Vagina (tissue), 2 donors: Measurements from ENCODE around the gene SLC6A4. TPM values are rescaled to one million over a fixed set of nuclear protein-coding genes. Genes with fewer than 3 reads are reported as not detected.

Experiments
- DNase-seq, 2 donors: peaks; one replicate each; pipeline ENCODE4 v3.0.0-alpha.2; 2017; ENCODE audit errors: extremely low spot score in 2 of 2
- H3K27ac ChIP-seq: fragments of 200-600 bp; sonication (generic); one replicate; pipeline ENCODE4 v1.5.1; 2019
- H3K27me3 ChIP-seq: fragments of 200-600 bp; sonication (generic); one replicate; pipeline ENCODE4 v1.5.1; 2019
- H3K36me3 ChIP-seq, 2 donors: fragments of 200-600 bp; sonication (generic); one replicate each; pipeline ENCODE4 v1.5.1; 2017 to 2019
- H3K4me1 ChIP-seq: fragments of 200-600 bp; sonication (generic); one replicate; pipeline ENCODE4 v1.5.1; 2019
- H3K4me3 ChIP-seq, 2 donors: fragments of 200-600 bp; sonication (generic); 1 replicate in 1 of 2; 2 replicates in 1 of 2; pipeline ENCODE4 v1.5.1; 2016 to 2019
- H3K9me3 ChIP-seq: fragments of 200-600 bp; sonication (generic); one replicate; pipeline ENCODE4 v1.5.1; 2019
- CTCF ChIP-seq, 3 experiments: fragments of 450-650 bp in 2 of 3; fragments of 200-600 bp in 1 of 3; sonication (generic) in 1 of 3; IDR thresholded peaks; one replicate each; pipeline ENCODE4 v1.5.1; 2017 to 2019; ENCODE audit warnings: antibody characterized with exemption in 3 of 3, mild to moderate bottlenecking in 2 of 3, moderate library complexity in 2 of 3
- POLR2A ChIP-seq, 2 donors: fragments of 450-650 bp; IDR thresholded peaks; one replicate each; pipeline ENCODE4 v1.6.1; 2017; ENCODE audit warnings: antibody characterized with exemption in 2 of 2, mild to moderate bottlenecking in 2 of 2, moderate library complexity in 2 of 2
- POLR2AphosphoS5 ChIP-seq, 2 donors: sonication (generic); formaldehyde crosslinking; IDR thresholded peaks; one replicate each; pipeline ENCODE4 v1.9.0; 2017; ENCODE audit warnings: antibody characterized with exemption in 2 of 2, mild to moderate bottlenecking in 2 of 2, low read depth in 1 of 2; ENCODE audit not compliant: insufficient read depth in 1 of 2
- intact Hi-C: fragments of 100-400 bp; cut with DNase I; formaldehyde crosslinking; loops from one replicate; pipeline ENCODE4 v1.15.1; 2023
- total RNA-seq: library from RNA; depleted of rRNA; stranded (reverse); fragments of >200 nt; gene quantifications from one replicate; pipeline ENCODE4 v1.2.3, GENCODE V29; 2016

SLC6A4 gene
- total RNA-seq, 1 donor from 2014 or later: 0.98 TPM

- H3K36me3 ChIP-seq: peaks cover 0 to 58% of the 10 kb centered on the region in 2 donors
Observed at GRCh38 chr17:30273373-30273772, 37.9 kb upstream of the SLC6A4 start.

GRCh38 chr17:30271102-30271501 is 35.6 kb upstream of the SLC6A4 start:
- TF ChIP-seq CTCF (IDR thresholded peaks at IDR 0.05) (no peak), POLR2AphosphoS5 (IDR thresholded peaks at IDR 0.05; ENCODE audit: insufficient read depth in 1 of 2, low read depth in 1 of 2) (no peak), POLR2A (IDR thresholded peaks at IDR 0.05) (no peak)
- Histone ChIP-seq H3K27ac (no peak overlapping the region), H3K36me3 (peaks cover 0 to 63% of the 10 kb centered on the region in 2 donors), H3K9me3 (no peaks in the 10 kb centered on the region), H3K4me1 (no peaks in the 10 kb centered on the region), H3K4me3 (no peak overlapping the region), H3K27me3 (no peaks in the 10 kb centered on the region)
- intact Hi-C loops: loop anchor here (2.0 kb wide), 1 partner anchor 62 kb away; no protein-coding TSS in a partner anchor
- no peak for DNase-seq

More at GRCh38 chr17:30273373-30273772, 37.9 kb upstream of the SLC6A4 start:
- intact Hi-C loops: no loop called here
- Histone ChIP-seq H3K4me3 (no peak overlapping the region), H3K27me3 (no peaks in the 10 kb centered on the region), H3K9me3 (no peaks in the 10 kb centered on the region), H3K4me1 (no peaks in the 10 kb centered on the region), H3K27ac (no peak overlapping the region)
- TF ChIP-seq CTCF (IDR thresholded peaks at IDR 0.05): no peak
- no peak for TF ChIP-seq POLR2A (IDR thresholded peaks at IDR 0.05)
- no peak for TF ChIP-seq POLR2AphosphoS5 (IDR thresholded peaks at IDR 0.05; ENCODE audit: insufficient read depth in 1 of 2, low read depth in 1 of 2)
- no peak for DNase-seq

- TF ChIP-seq POLR2AphosphoS5 (IDR thresholded peaks at IDR 0.05; ENCODE audit: insufficient read depth in 1 of 2, low read depth in 1 of 2): no peak
- TF ChIP-seq POLR2A (IDR thresholded peaks at IDR 0.05): no peak
- peaks cover 0 to 60% of the 10 kb centered on the region in 2 donors for H3K36me3 ChIP-seq
Observed at GRCh38 chr17:30267625-30268024, 32.1 kb upstream of the SLC6A4 start.

GRCh38 chr17:30263552-30264333 is 28.2 kb upstream of the SLC6A4 start:
- no peak for DNase-seq
- intact Hi-C loops: no loop called here
- TF ChIP-seq CTCF (IDR thresholded peaks at IDR 0.05) (no peak), POLR2AphosphoS5 (IDR thresholded peaks at IDR 0.05; ENCODE audit: insufficient read depth in 1 of 2, low read depth in 1 of 2) (peak in 1 of 2 donors; percentile 68), POLR2A (IDR thresholded peaks at IDR 0.05) (no peak)
- no peaks in the 10 kb centered on the region for H3K4me1 ChIP-seq
- no peaks in the 10 kb centered on the region for H3K9me3 ChIP-seq
- peaks cover 0 to 45% of the 10 kb centered on the region in 2 donors for H3K36me3 ChIP-seq
- H3K27me3 ChIP-seq: no peaks in the 10 kb centered on the region
- no peak overlapping the region for H3K27ac ChIP-seq
- no peak overlapping the region for H3K4me3 ChIP-seq

More at GRCh38 chr17:30267625-30268024, 32.1 kb upstream of the SLC6A4 start:
- Histone ChIP-seq H3K27ac (no peak overlapping the region), H3K4me1 (no peaks in the 10 kb centered on the region), H3K27me3 (no peaks in the 10 kb centered on the region), H3K9me3 (no peaks in the 10 kb centered on the region), H3K4me3 (no peak overlapping the region)
- DNase-seq: no peak
- intact Hi-C loops: no loop called here

- no peak overlapping the region for H3K27ac ChIP-seq
- intact Hi-C loops: no loop called here
- H3K4me3 ChIP-seq: no peak overlapping the region
- no peaks in the 10 kb centered on the region for H3K4me1 ChIP-seq
- no peaks in the 10 kb centered on the region for H3K9me3 ChIP-seq
- no peak for DNase-seq
- peaks cover 0 to 59% of the 10 kb centered on the region in 2 donors for H3K36me3 ChIP-seq
- H3K27me3 ChIP-seq: no peaks in the 10 kb centered on the region
- TF ChIP-seq CTCF (IDR thresholded peaks at IDR 0.05) (no peak), POLR2AphosphoS5 (IDR thresholded peaks at IDR 0.05; ENCODE audit: insufficient read depth in 1 of 2, low read depth in 1 of 2) (no peak), POLR2A (IDR thresholded peaks at IDR 0.05) (no peak)
Observed at GRCh38 chr17:30256756-30257506, 21.4 kb upstream of the SLC6A4 start.
